ENCODE results near the gene RPS4Y2. TPM values are rescaled to one million over a fixed set of nuclear protein-coding genes. Genes with fewer than 3 reads are reported as not detected.

Gene RPS4Y2
- total RNA-seq (2022; extraction: Qiagen RNA extraction; ENCODE audit: low read depth): not detected in 5 replicates

DNA sequence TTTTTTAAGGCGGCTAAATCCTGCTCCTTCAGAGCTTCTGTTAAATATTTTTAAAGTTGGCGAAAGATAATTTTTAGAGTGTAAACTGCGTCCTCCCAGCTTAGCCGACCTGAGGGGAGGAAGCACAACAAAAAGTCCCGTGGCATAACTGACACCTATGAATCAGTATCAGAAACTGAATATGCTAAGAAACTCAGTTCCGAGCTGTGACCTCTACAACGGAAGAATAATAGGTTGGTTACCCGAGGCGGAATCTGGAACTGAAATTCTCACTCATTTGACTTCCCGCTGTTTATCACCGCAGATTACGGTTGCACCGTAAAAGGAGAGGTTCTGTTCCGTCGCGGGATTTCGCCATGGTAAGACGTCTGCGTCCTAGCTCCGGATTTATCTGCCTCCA lies at the start of gene RPS4Y2:
Gene RPS4Y2 (plus strand): TSS at position 301 of the 400 bp plus-strand sequence. CDS start 56 bp downstream, at position 357.

Other genes starting within 250 kb of the RPS4Y2 start
- gene EIF1AY, start 180.3 kb upstream of the RPS4Y2 start, total RNA-seq (2022; extraction: Qiagen RNA extraction; ENCODE audit: low read depth): 16.9 to 42.5 TPM (median 25.6 TPM) in 5 replicates

Data from A549 treated with RU486 at 1 μM for 4 hours (cell line).